Liver (tissue), 3 donors: ENCODE measurements around the gene SCUBE1.

Experiments
- GABPA ChIP-seq, 2 donors: IDR thresholded peaks in 1 of 2; conservative IDR thresholded peaks in 1 of 2; 2 replicates each; pipeline ENCODE4 v1.6.1; 2016; ENCODE audit warnings: antibody characterized with exemption in 2 of 2, mild to moderate bottlenecking in 1 of 2, moderate library complexity in 1 of 2
- HNF4A ChIP-seq, 2 donors: conservative IDR thresholded peaks; 2 replicates each; pipeline ENCODE4 v1.6.1; 2016; ENCODE audit warnings: antibody characterized with exemption in 2 of 2, mild to moderate bottlenecking in 2 of 2
- JUND ChIP-seq, 2 donors: IDR thresholded peaks; 2 replicates each; pipeline ENCODE4 v1.6.1; 2016; ENCODE audit warnings: antibody characterized with exemption in 2 of 2
- NR2F2 ChIP-seq: IDR thresholded peaks from 2 replicates; pipeline ENCODE4 v1.6.1; 2016; ENCODE audit warnings: antibody characterized with exemption
- RAD21 ChIP-seq, 2 donors: IDR thresholded peaks; 2 replicates each; pipeline ENCODE4 v1.6.1; 2016; ENCODE audit warnings: antibody characterized with exemption in 2 of 2, mild to moderate bottlenecking in 2 of 2
- RXRA ChIP-seq, 2 donors: IDR thresholded peaks; 2 replicates each; pipeline ENCODE4 v1.6.1; 2017 to 2018; ENCODE audit warnings: antibody characterized with exemption in 2 of 2, mild to moderate bottlenecking in 1 of 2
- SP1 ChIP-seq: IDR thresholded peaks from 2 replicates; pipeline ENCODE4 v1.6.1; 2018; ENCODE audit warnings: antibody characterized with exemption, mild to moderate bottlenecking
- TAF1 ChIP-seq: conservative IDR thresholded peaks from 2 replicates; pipeline ENCODE4 v1.6.1; 2016; ENCODE audit warnings: antibody characterized with exemption, mild to moderate bottlenecking
- YY1 ChIP-seq: IDR thresholded peaks from 2 replicates; pipeline ENCODE4 v1.6.1; 2016; ENCODE audit warnings: antibody characterized with exemption, mild to moderate bottlenecking
- TF ChIP-seq, protein P1 (sequence below): fragments of 150-350 bp; IDR thresholded peaks from 2 replicates; pipeline ENCODE4 v1.5.1; 2017; ENCODE audit warnings: improper control_type of control experiment, low read depth, low read length; ENCODE audit not compliant: missing input control
- TF ChIP-seq, protein P2 (sequence below): IDR thresholded peaks from 2 replicates; pipeline ENCODE4 v1.6.1; 2016; ENCODE audit warnings: antibody characterized with exemption
- TF ChIP-seq, protein P3 (sequence below): IDR thresholded peaks from 2 replicates; pipeline ENCODE4 v1.6.1; 2016; ENCODE audit warnings: antibody characterized with exemption
- TF ChIP-seq, protein P4 (sequence below): IDR thresholded peaks from 2 replicates; pipeline ENCODE4 v1.6.1; 2016; ENCODE audit warnings: antibody characterized with exemption, mild to moderate bottlenecking
- donor health status: healthy.
- donor health status: healthy.

DNA sequence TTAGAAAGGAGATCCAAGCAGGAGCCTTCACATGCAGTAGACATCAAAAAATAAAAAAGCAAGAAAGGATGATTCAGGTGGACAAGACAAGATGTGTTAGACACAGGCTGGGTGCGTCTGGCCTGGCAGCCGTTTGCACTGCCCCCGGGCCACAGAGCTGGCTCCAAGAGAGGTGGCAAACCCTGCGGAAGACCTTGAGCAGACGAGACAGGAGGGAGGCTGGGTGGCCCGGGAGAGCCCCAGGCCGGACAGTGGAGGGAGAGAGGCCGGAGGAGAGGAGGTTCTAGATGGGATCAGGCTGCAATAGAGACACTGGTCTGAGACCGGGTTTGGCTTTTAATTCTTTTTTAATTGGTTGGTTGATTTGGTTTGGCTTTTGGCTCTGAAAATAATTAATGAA is 86.6 kb downstream of the SCUBE1 start:
- TF ChIP-seq, protein P1, sequence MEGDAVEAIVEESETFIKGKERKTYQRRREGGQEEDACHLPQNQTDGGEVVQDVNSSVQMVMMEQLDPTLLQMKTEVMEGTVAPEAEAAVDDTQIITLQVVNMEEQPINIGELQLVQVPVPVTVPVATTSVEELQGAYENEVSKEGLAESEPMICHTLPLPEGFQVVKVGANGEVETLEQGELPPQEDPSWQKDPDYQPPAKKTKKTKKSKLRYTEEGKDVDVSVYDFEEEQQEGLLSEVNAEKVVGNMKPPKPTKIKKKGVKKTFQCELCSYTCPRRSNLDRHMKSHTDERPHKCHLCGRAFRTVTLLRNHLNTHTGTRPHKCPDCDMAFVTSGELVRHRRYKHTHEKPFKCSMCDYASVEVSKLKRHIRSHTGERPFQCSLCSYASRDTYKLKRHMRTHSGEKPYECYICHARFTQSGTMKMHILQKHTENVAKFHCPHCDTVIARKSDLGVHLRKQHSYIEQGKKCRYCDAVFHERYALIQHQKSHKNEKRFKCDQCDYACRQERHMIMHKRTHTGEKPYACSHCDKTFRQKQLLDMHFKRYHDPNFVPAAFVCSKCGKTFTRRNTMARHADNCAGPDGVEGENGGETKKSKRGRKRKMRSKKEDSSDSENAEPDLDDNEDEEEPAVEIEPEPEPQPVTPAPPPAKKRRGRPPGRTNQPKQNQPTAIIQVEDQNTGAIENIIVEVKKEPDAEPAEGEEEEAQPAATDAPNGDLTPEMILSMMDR = no peak
- TF ChIP-seq GABPA (IDR thresholded peaks at IDR 0.05 in 1 of 2, conservative IDR thresholded peaks at IDR 0.05 in 1 of 2) (no peak), SP1 (no peak), RXRA (IDR thresholded peaks at IDR 0.05) (no peak), YY1 (no peak), RAD21 (IDR thresholded peaks at IDR 0.05) (no peak), TAF1 (no peak), JUND (IDR thresholded peaks at IDR 0.05) (no peak), NR2F2 (no peak), HNF4A (conservative IDR thresholded peaks at IDR 0.05) (no peak)
- TF ChIP-seq, protein P2, sequence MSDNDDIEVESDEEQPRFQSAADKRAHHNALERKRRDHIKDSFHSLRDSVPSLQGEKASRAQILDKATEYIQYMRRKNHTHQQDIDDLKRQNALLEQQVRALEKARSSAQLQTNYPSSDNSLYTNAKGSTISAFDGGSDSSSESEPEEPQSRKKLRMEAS = no peak
- TF ChIP-seq, protein P3, sequence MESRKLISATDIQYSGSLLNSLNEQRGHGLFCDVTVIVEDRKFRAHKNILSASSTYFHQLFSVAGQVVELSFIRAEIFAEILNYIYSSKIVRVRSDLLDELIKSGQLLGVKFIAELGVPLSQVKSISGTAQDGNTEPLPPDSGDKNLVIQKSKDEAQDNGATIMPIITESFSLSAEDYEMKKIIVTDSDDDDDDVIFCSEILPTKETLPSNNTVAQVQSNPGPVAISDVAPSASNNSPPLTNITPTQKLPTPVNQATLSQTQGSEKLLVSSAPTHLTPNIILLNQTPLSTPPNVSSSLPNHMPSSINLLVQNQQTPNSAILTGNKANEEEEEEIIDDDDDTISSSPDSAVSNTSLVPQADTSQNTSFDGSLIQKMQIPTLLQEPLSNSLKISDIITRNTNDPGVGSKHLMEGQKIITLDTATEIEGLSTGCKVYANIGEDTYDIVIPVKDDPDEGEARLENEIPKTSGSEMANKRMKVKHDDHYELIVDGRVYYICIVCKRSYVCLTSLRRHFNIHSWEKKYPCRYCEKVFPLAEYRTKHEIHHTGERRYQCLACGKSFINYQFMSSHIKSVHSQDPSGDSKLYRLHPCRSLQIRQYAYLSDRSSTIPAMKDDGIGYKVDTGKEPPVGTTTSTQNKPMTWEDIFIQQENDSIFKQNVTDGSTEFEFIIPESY = no peak
- TF ChIP-seq, protein P4, sequence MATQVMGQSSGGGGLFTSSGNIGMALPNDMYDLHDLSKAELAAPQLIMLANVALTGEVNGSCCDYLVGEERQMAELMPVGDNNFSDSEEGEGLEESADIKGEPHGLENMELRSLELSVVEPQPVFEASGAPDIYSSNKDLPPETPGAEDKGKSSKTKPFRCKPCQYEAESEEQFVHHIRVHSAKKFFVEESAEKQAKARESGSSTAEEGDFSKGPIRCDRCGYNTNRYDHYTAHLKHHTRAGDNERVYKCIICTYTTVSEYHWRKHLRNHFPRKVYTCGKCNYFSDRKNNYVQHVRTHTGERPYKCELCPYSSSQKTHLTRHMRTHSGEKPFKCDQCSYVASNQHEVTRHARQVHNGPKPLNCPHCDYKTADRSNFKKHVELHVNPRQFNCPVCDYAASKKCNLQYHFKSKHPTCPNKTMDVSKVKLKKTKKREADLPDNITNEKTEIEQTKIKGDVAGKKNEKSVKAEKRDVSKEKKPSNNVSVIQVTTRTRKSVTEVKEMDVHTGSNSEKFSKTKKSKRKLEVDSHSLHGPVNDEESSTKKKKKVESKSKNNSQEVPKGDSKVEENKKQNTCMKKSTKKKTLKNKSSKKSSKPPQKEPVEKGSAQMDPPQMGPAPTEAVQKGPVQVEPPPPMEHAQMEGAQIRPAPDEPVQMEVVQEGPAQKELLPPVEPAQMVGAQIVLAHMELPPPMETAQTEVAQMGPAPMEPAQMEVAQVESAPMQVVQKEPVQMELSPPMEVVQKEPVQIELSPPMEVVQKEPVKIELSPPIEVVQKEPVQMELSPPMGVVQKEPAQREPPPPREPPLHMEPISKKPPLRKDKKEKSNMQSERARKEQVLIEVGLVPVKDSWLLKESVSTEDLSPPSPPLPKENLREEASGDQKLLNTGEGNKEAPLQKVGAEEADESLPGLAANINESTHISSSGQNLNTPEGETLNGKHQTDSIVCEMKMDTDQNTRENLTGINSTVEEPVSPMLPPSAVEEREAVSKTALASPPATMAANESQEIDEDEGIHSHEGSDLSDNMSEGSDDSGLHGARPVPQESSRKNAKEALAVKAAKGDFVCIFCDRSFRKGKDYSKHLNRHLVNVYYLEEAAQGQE = no peak
